Upper lobe of right lung (tissue), 1 donor: ENCODE results near the gene GABBR1. TPM values are rescaled to one million over a fixed set of nuclear protein-coding genes. Genes with fewer than 3 reads are reported as not detected.
A peak's percentile ranks its signal among the peaks of the same experiment; 100 is the strongest.

Experiments used
- ATAC-seq: fragments of 200-7000 bp; cut with Tn5 transposase; one replicate; pipeline ENCODE4 v1.9.1; 2020; ENCODE audit warnings: mild to moderate bottlenecking, moderate library complexity
- DNase-seq: peaks from one replicate; pipeline ENCODE4 v3.0.0-alpha.2; 2020
- H3K27ac ChIP-seq: fragments of 200-600 bp; one replicate; pipeline ENCODE4 v1.8.0; 2022
- H3K27me3 ChIP-seq: fragments of 200-600 bp; one replicate; pipeline ENCODE4 v1.8.0; 2022; ENCODE audit warnings: mild to moderate bottlenecking
- H3K36me3 ChIP-seq: fragments of 200-600 bp; one replicate; pipeline ENCODE4 v1.8.0; 2022
- H3K4me1 ChIP-seq: fragments of 200-600 bp; one replicate; pipeline ENCODE4 v1.8.0; 2022
- H3K4me3 ChIP-seq: fragments of 200-600 bp; one replicate; pipeline ENCODE4 v1.8.0; 2022; ENCODE audit warnings: mild to moderate bottlenecking
- H3K9me3 ChIP-seq: fragments of 200-600 bp; one replicate; pipeline ENCODE4 v1.8.0; 2022
- CTCF ChIP-seq: fragments of 200-600 bp; IDR thresholded peaks from one replicate; pipeline ENCODE4 v1.8.0; 2022; ENCODE audit warnings: antibody characterized with exemption
- intact Hi-C: fragments of 100-400 bp; cut with DNase I; formaldehyde crosslinking; loops from one replicate; pipeline ENCODE4 v1.11.0; 2022
- total RNA-seq: library from RNA; stranded (reverse); fragmentation: NEBNext Ultra II Directional; extraction: Animal tissue kit (Norgen Biotek cat#: 25700); gene quantifications from one replicate; pipeline ENCODE4 v1.2.1, GENCODE V29; 2021
- donor health status: DM: no; HTN: yes; CAD: no; lungs with severe emphysema.

GABBR1 gene
- total RNA-seq, 1 donor from 2014 or later, result 40.1 TPM

GRCh38 chr6:29553268-29554057 lies 79.5 kb downstream of the GABBR1 start:
- peak; percentile 91 for DNase-seq
- peak; percentile 92 for ATAC-seq
- peaks cover 35% of the 10 kb centered on the region for H3K27me3 ChIP-seq

GRCh38 chr6:29552512-29553051 lies 80.4 kb downstream of the GABBR1 start:
- peak overlapping the region; percentile 45 for H3K4me3 ChIP-seq
- no peaks in the 10 kb centered on the region for H3K36me3 ChIP-seq
- no peak overlapping the region for H3K27ac ChIP-seq
- ATAC-seq (peak; percentile 77), DNase-seq (no peak)
- intact Hi-C loops, result no loop called here
- peaks cover 15% of the 10 kb centered on the region for H3K4me1 ChIP-seq
- peaks cover 35% of the 10 kb centered on the region for H3K27me3 ChIP-seq
- no peak for TF ChIP-seq CTCF
- no peaks in the 10 kb centered on the region for H3K9me3 ChIP-seq

More at GRCh38 chr6:29553268-29554057, 79.5 kb downstream of the GABBR1 start:
- no peak for TF ChIP-seq CTCF
- intact Hi-C loops, result no loop called here
- H3K27ac ChIP-seq, result peak overlapping the region; percentile 13
- H3K4me1 ChIP-seq, result peaks cover 15% of the 10 kb centered on the region
- no peaks in the 10 kb centered on the region for H3K36me3 ChIP-seq
- no peaks in the 10 kb centered on the region for H3K9me3 ChIP-seq
- H3K4me3 ChIP-seq, result peak overlapping the region; percentile 45

GRCh38 chr6:29547573-29547972 lies 85.4 kb downstream of the GABBR1 start:
- DNase-seq, result no peak
- no peak for TF ChIP-seq CTCF

GRCh38 chr6:29537714-29538403 lies 95.1 kb downstream of the GABBR1 start:
- no peak for TF ChIP-seq CTCF
- Histone ChIP-seq H3K4me1 (no peaks in the 10 kb centered on the region), H3K36me3 (no peaks in the 10 kb centered on the region), H3K27me3 (peaks cover 5% of the 10 kb centered on the region), H3K4me3 (no peak overlapping the region), H3K9me3 (no peaks in the 10 kb centered on the region), H3K27ac (no peak overlapping the region)
- DNase-seq (no peak), ATAC-seq (no peak)
- intact Hi-C loops, result no loop called here

More at GRCh38 chr6:29547573-29547972, 85.4 kb downstream of the GABBR1 start:
- no peak for ATAC-seq
- Histone ChIP-seq H3K27me3 (peaks cover 6% of the 10 kb centered on the region), H3K9me3 (no peaks in the 10 kb centered on the region), H3K4me1 (no peaks in the 10 kb centered on the region), H3K4me3 (no peak overlapping the region), H3K27ac (no peak overlapping the region), H3K36me3 (no peaks in the 10 kb centered on the region)
- intact Hi-C loops, result no loop called here

- no peaks in the 10 kb centered on the region for H3K9me3 ChIP-seq
- H3K4me1 ChIP-seq, result no peaks in the 10 kb centered on the region
- H3K27ac ChIP-seq, result no peak overlapping the region
- no peak for ATAC-seq
- no peak overlapping the region for H3K4me3 ChIP-seq
- no peak for TF ChIP-seq CTCF
- DNase-seq, result no peak
- intact Hi-C loops, result no loop called here
- H3K27me3 ChIP-seq, result no peaks in the 10 kb centered on the region
- H3K36me3 ChIP-seq, result no peaks in the 10 kb centered on the region
These were observed 100.5 kb downstream of the GABBR1 start for GRCh38 chr6:29532320-29532951.
